Measurements from ENCODE around the gene DDX51. TPM values are rescaled to one million over a fixed set of nuclear protein-coding genes. Genes with fewer than 3 reads are reported as not detected.

The DDX51 gene
- total and polyA plus RNA-seq, 2 of the 13 experiments (the other 11 are each of a cell fraction or from before 2014, with no cell fraction given), result 10.1 TPM

GRCh38 chr12:132153501-132154340 is 9.6 kb upstream of the DDX51 start (continued):
- TF ChIP-seq ZBTB37 (CRISPR knock-in tag; IDR thresholded peaks at IDR 0.05) (no peak), GZF1 (CRISPR knock-in tag; IDR thresholded peaks at IDR 0.05) (no peak), TAF1 (CRISPR knock-in tag; IDR thresholded peaks at IDR 0.05) (peak; percentile 27; the same call in 1 of the 2 replicates), PBX3 (CRISPR knock-in tag; IDR thresholded peaks at IDR 0.05; ENCODE audit: borderline replicate concordance) (no peak), TEF (CRISPR knock-in tag; IDR thresholded peaks at IDR 0.05) (no peak), ZGPAT (CRISPR knock-in tag; IDR thresholded peaks at IDR 0.05) (peak; percentile 27; the same call in 1 of the 2 replicates), TBX2 (CRISPR knock-in tag; IDR thresholded peaks at IDR 0.05; ENCODE audit: borderline replicate concordance) (no peak), SRF (IDR thresholded peaks at IDR 0.05; ENCODE audit: low read depth, low read length) (no peak), ATRX (CRISPR knock-in tag; IDR thresholded peaks at IDR 0.05; ENCODE audit: borderline replicate concordance) (no peak), KLF6 (CRISPR knock-in tag; IDR thresholded peaks at IDR 0.05) (no peak), CCAR2 (optimal IDR thresholded peaks at IDR 0.05; ENCODE audit: low read depth, low read length) (no peak), FOSL1 (CRISPR knock-in tag; IDR thresholded peaks at IDR 0.05; ENCODE audit: borderline replicate concordance) (no peak), KLF16 (CRISPR knock-in tag; IDR thresholded peaks at IDR 0.05) (0 out of 4 replicates have a peak, but pooled peaks of 1 of the 2 experiments have one; percentile 61), HNRNPUL1 (IDR thresholded peaks at IDR 0.05; ENCODE audit: low read depth, low read length) (no peak), HMGXB4 (CRISPR knock-in tag; IDR thresholded peaks at IDR 0.05; ENCODE audit: borderline replicate concordance in 1 of 2, low read depth in 1 of 2) (peak; percentile 46 to 64; a peak in 2 of 4 replicates), ZNF292 (CRISPR knock-in tag; IDR thresholded peaks at IDR 0.05; ENCODE audit: borderline replicate concordance, low read depth) (peak; percentile 37; the same call in 1 of the 2 replicates), ZNF577 (CRISPR knock-in tag; IDR thresholded peaks at IDR 0.05; ENCODE audit: borderline replicate concordance, low read depth) (no peak), TRIM24 (CRISPR knock-in tag; IDR thresholded peaks at IDR 0.05) (no peak), SRSF1 (optimal IDR thresholded peaks at IDR 0.05; ENCODE audit: low read depth, low read length) (peak; percentile 56), BRD4 (CRISPR knock-in tag; IDR thresholded peaks at IDR 0.05) (no peak), CCDC6 (CRISPR knock-in tag; IDR thresholded peaks at IDR 0.05) (no peak)
